Neural cell (in vitro differentiated cells): ENCODE results near the gene PLCB1. TPM values are rescaled to one million over a fixed set of nuclear protein-coding genes. Genes with fewer than 3 reads are reported as not detected.

Source experiments
- H2AFZ ChIP-seq: fragments of 200-600, 300-800 bp; sonication (generic), shearing (Covaris generic); 2 replicates; pipeline ENCODE4 v1.6.0; 2014; ENCODE audit warnings: low read depth, mild to moderate bottlenecking, antibody characterized with exemption, low read length, moderate library complexity
- H3F3A ChIP-seq: fragments of 200-600 bp; shearing (Covaris generic); 2 replicates; pipeline ENCODE4 v1.6.1; 2016; ENCODE audit warnings: mild to moderate bottlenecking, moderate library complexity, mixed read lengths, antibody characterized with exemption, low read length; ENCODE audit not compliant: insufficient read depth, poor library complexity, severe bottlenecking
- H3K27ac ChIP-seq: fragments of 200-600, 300-800 bp; sonication (generic), shearing (Covaris generic); 2 replicates; pipeline ENCODE4 v1.5.1; 2014; ENCODE audit warnings: mild to moderate bottlenecking, low read length, moderate library complexity
- H3K27me3 ChIP-seq: fragments of 300-800, 200-600 bp; sonication (generic), shearing (Covaris generic); 2 replicates; pipeline ENCODE4 v1.6.0; 2014; ENCODE audit warnings: mild to moderate bottlenecking, low read depth, low read length, moderate library complexity; ENCODE audit not compliant: insufficient read depth
- H3K36me3 ChIP-seq: fragments of 300-800, 200-600 bp; sonication (generic), shearing (Covaris generic); 2 replicates; pipeline ENCODE4 v1.5.1; 2014; ENCODE audit warnings: mild to moderate bottlenecking, antibody characterized with exemption, low read length, moderate library complexity; ENCODE audit not compliant: insufficient read depth
- H3K4me2 ChIP-seq: fragments of 300-800, 200-600 bp; sonication (generic), shearing (Covaris generic); 2 replicates; pipeline ENCODE4 v1.6.0; 2014; ENCODE audit warnings: mild to moderate bottlenecking, low read length
- H3K4me3 ChIP-seq: fragments of 300-800, 200-600 bp; sonication (generic), shearing (Covaris generic); 2 replicates; pipeline ENCODE4 v1.5.1; 2014; ENCODE audit warnings: mild to moderate bottlenecking, low read length, moderate library complexity
- H3K79me2 ChIP-seq: fragments of 200-600 bp; shearing (Covaris generic); replicated peaks from 2 replicates; pipeline ENCODE4 v1.6.0; 2014; ENCODE audit warnings: mild to moderate bottlenecking, low read length, moderate library complexity; ENCODE audit not compliant: insufficient read depth
- H3K9ac ChIP-seq: fragments of 300-800, 200-600 bp; sonication (generic), shearing (Covaris generic); 2 replicates; pipeline ENCODE4 v1.6.1; 2016; ENCODE audit warnings: mild to moderate bottlenecking, low read length, mixed read lengths
- H3K9me2 ChIP-seq: fragments of 200-600 bp; shearing (Covaris generic); 2 replicates; pipeline ENCODE4 v1.6.1; 2016; ENCODE audit warnings: mild to moderate bottlenecking, low read length, mixed read lengths; ENCODE audit not compliant: insufficient read depth
- H3K9me3 ChIP-seq: fragments of 200-600, 300-800 bp; sonication (generic), shearing (Covaris generic); 2 replicates; pipeline ENCODE4 v1.6.1; 2016; ENCODE audit warnings: mild to moderate bottlenecking, mixed run types, low read length, moderate library complexity, mixed read lengths
- H4K20me1 ChIP-seq: fragments of 200-600 bp; shearing (Covaris generic); 2 replicates; pipeline ENCODE4 v1.6.1; 2016; ENCODE audit warnings: mild to moderate bottlenecking, mixed run types; ENCODE audit not compliant: insufficient read depth
- CTCF ChIP-seq: fragments of 450-650 bp; IDR thresholded peaks from 2 replicates; pipeline ENCODE4 v1.5.1; 2014; ENCODE audit warnings: antibody characterized with exemption, mild to moderate bottlenecking, moderate library complexity; ENCODE audit not compliant: poor library complexity, severe bottlenecking
- EP300 ChIP-seq: fragments of 450-650 bp; conservative IDR thresholded peaks from 2 replicates; pipeline ENCODE4 v1.6.1; 2014; ENCODE audit warnings: antibody characterized with exemption, mild to moderate bottlenecking, moderate library complexity; ENCODE audit not compliant: poor library complexity, severe bottlenecking
- EZH2 ChIP-seq: fragments of 200-600, 300-800 bp; shearing (Covaris generic), sonication (generic); IDR thresholded peaks from 2 replicates; pipeline ENCODE4 v1.6.1; 2014; ENCODE audit warnings: antibody characterized with exemption, low read length, borderline replicate concordance, mild to moderate bottlenecking; ENCODE audit not compliant: insufficient read depth, poor library complexity, severe bottlenecking
- POLR2AphosphoS5 ChIP-seq: IDR thresholded peaks from 2 replicates; pipeline ENCODE4 v1.6.1; 2012
- RAD21 ChIP-seq: fragments of 450-650 bp; conservative IDR thresholded peaks from 2 replicates; pipeline ENCODE4 v1.6.1; 2014; ENCODE audit warnings: antibody characterized with exemption, mild to moderate bottlenecking, moderate library complexity
- SMC3 ChIP-seq: fragments of 450-650 bp; conservative IDR thresholded peaks from 2 replicates; pipeline ENCODE4 v1.6.1; 2014; ENCODE audit warnings: antibody characterized with exemption, mild to moderate bottlenecking, moderate library complexity; ENCODE audit not compliant: poor library complexity
- TAF1 ChIP-seq: IDR thresholded peaks from 2 replicates; pipeline ENCODE4 v1.6.1; 2012; ENCODE audit warnings: low read depth
- polyA plus RNA-seq: library from polyadenylated mRNA; depleted of rRNA; stranded (reverse); fragments of >200 nt; gene quantifications from 2 replicates; pipeline ENCODE4 v1.2.3, GENCODE V29; 2014
- TF ChIP-seq, protein P1 (sequence below): IDR thresholded peaks from 2 replicates; pipeline ENCODE4 v1.6.1; 2012; ENCODE audit warnings: borderline replicate concordance

Gene PLCB1
- polyA plus RNA-seq, 1 donor from 2014 or later: 11.4 TPM

- Histone ChIP-seq H3K4me2 (no peak overlapping the region), H3K9me3 (no peaks in the 10 kb centered on the region), H2AFZ (no peak overlapping the region), H3K79me2 (no peaks in the 10 kb centered on the region), H3K4me3 (no peak overlapping the region), H3K27ac (no peak overlapping the region), H3K9ac (no peak overlapping the region), H3F3A (no peaks in the 10 kb centered on the region), H3K36me3 (no peaks in the 10 kb centered on the region), H3K27me3 (no peaks in the 10 kb centered on the region), H3K9me2 (no peaks in the 10 kb centered on the region), H4K20me1 (no peaks in the 10 kb centered on the region)
- TF ChIP-seq POLR2AphosphoS5 (peak; percentile 14), TAF1 (no peak)
- TF ChIP-seq, protein P1, sequence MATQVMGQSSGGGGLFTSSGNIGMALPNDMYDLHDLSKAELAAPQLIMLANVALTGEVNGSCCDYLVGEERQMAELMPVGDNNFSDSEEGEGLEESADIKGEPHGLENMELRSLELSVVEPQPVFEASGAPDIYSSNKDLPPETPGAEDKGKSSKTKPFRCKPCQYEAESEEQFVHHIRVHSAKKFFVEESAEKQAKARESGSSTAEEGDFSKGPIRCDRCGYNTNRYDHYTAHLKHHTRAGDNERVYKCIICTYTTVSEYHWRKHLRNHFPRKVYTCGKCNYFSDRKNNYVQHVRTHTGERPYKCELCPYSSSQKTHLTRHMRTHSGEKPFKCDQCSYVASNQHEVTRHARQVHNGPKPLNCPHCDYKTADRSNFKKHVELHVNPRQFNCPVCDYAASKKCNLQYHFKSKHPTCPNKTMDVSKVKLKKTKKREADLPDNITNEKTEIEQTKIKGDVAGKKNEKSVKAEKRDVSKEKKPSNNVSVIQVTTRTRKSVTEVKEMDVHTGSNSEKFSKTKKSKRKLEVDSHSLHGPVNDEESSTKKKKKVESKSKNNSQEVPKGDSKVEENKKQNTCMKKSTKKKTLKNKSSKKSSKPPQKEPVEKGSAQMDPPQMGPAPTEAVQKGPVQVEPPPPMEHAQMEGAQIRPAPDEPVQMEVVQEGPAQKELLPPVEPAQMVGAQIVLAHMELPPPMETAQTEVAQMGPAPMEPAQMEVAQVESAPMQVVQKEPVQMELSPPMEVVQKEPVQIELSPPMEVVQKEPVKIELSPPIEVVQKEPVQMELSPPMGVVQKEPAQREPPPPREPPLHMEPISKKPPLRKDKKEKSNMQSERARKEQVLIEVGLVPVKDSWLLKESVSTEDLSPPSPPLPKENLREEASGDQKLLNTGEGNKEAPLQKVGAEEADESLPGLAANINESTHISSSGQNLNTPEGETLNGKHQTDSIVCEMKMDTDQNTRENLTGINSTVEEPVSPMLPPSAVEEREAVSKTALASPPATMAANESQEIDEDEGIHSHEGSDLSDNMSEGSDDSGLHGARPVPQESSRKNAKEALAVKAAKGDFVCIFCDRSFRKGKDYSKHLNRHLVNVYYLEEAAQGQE: no peak
Measured at GRCh38 chr20:8372824-8373380, 240.8 kb downstream of the PLCB1 start.

DNA sequence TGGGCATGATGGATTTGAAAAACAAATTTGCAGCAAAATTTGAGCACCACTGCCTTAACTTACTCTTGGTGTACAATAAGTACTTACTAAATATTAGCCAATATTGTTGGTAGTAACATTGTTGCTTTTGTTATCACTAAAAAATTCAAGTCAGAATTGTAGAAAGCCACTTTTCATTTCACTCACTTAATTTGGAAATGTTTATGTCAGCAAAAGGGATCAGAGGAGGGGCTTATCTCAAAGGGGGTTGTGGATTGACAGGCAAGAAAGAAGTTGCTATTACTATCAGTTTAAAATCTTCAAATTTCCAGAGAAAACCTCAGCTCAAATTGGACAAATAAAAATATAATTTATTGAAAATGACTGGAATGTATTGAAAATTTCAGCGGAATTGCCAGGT is 241.5 kb downstream of the PLCB1 start:
- no peaks in the 10 kb centered on the region for H4K20me1 ChIP-seq
- no peak overlapping the region for H3K9ac ChIP-seq
- no peak overlapping the region for H3K4me3 ChIP-seq
- H3K36me3 ChIP-seq: no peaks in the 10 kb centered on the region
- no peak overlapping the region for H2AFZ ChIP-seq
- H3K27me3 ChIP-seq: no peaks in the 10 kb centered on the region
- no peaks in the 10 kb centered on the region for H3K79me2 ChIP-seq
- H3K4me2 ChIP-seq: no peak overlapping the region
- no peaks in the 10 kb centered on the region for H3F3A ChIP-seq
- H3K9me3 ChIP-seq: no peaks in the 10 kb centered on the region
- H3K27ac ChIP-seq: no peak overlapping the region
- H3K9me2 ChIP-seq: no peaks in the 10 kb centered on the region
- no peak for TF ChIP-seq POLR2AphosphoS5
- no peak for TF ChIP-seq EZH2

DNA sequence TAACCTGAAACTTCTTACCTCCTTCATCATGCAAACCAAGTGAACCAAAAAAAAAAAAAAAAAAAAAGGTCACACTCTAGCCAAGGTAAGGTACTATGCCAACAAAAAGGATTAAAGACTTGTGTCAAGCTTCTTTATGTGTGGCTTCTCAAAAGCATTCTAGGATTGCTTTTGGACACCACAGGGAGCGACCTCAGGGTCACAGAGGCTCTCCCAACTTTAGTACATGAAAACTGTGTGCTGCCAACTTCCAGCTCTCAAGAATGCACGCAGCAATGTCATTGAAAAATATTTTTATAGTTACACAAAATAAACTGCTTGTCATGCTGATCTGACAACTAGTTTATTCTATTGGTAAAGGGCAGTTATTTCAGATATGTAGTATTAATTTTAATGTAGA is 243.8 kb downstream of the PLCB1 start:
- no peaks in the 10 kb centered on the region for H3K9me2 ChIP-seq
- H3K4me3 ChIP-seq: no peak overlapping the region
- no peaks in the 10 kb centered on the region for H3K36me3 ChIP-seq
- H3K9ac ChIP-seq: no peak overlapping the region
- no peaks in the 10 kb centered on the region for H3K27me3 ChIP-seq
- H2AFZ ChIP-seq: no peak overlapping the region
- H3F3A ChIP-seq: no peaks in the 10 kb centered on the region
- H4K20me1 ChIP-seq: no peaks in the 10 kb centered on the region
- no peak overlapping the region for H3K27ac ChIP-seq
- TF ChIP-seq RAD21 (no peak), EP300 (no peak), SMC3 (no peak), TAF1 (no peak), POLR2AphosphoS5 (no peak), CTCF (no peak)
- TF ChIP-seq, protein P1: no peak
- H3K9me3 ChIP-seq: no peaks in the 10 kb centered on the region
- no peak overlapping the region for H3K4me2 ChIP-seq
- H3K79me2 ChIP-seq: no peaks in the 10 kb centered on the region
